Measurements from ENCODE around the gene COMP. TPM values are rescaled to one million over a fixed set of nuclear protein-coding genes. Genes with fewer than 3 reads are reported as not detected.
A peak's percentile ranks its signal among the peaks of the same experiment; 100 is the strongest.

Gene COMP
- total RNA-seq, 1 donor from 2014 or later: 5.0 TPM

- Histone ChIP-seq H3K4me1 (peaks cover 10 to 27% of the 10 kb centered on the region in 2 donors), H3K27ac (no peak overlapping the region), H3K36me3 (no peaks in the 10 kb centered on the region), H3K9me3 (no peaks in the 10 kb centered on the region), H3K4me3 (no peak overlapping the region), H3K27me3 (peaks cover 32% of the 10 kb centered on the region)
- DNase-seq (ENCODE audit: low spot score in 2 of 2): no peak
- intact Hi-C loops (cut with DNase I): no loop called here
- TF ChIP-seq, protein P1, sequence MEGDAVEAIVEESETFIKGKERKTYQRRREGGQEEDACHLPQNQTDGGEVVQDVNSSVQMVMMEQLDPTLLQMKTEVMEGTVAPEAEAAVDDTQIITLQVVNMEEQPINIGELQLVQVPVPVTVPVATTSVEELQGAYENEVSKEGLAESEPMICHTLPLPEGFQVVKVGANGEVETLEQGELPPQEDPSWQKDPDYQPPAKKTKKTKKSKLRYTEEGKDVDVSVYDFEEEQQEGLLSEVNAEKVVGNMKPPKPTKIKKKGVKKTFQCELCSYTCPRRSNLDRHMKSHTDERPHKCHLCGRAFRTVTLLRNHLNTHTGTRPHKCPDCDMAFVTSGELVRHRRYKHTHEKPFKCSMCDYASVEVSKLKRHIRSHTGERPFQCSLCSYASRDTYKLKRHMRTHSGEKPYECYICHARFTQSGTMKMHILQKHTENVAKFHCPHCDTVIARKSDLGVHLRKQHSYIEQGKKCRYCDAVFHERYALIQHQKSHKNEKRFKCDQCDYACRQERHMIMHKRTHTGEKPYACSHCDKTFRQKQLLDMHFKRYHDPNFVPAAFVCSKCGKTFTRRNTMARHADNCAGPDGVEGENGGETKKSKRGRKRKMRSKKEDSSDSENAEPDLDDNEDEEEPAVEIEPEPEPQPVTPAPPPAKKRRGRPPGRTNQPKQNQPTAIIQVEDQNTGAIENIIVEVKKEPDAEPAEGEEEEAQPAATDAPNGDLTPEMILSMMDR (IDR thresholded peaks at IDR 0.05): no peak
These were observed 1.6 kb upstream of the COMP start for GRCh38 chr19:18792661-18793060.

GRCh38 chr19:18791315-18791678, 192 bp upstream of the COMP start:
- H3K9me3 ChIP-seq: no peaks in the 10 kb centered on the region
- TF ChIP-seq, protein P1 (IDR thresholded peaks at IDR 0.05): no peak
- peaks cover 43% of the 10 kb centered on the region for H3K27me3 ChIP-seq
- H3K4me1 ChIP-seq: peaks cover 13 to 27% of the 10 kb centered on the region in 2 donors
- no peak overlapping the region for H3K27ac ChIP-seq
- intact Hi-C loops (cut with DNase I): no loop called here
- DNase-seq (ENCODE audit: low spot score in 2 of 2): no peak
- peak overlapping the region in 1 of 2 donors; percentile 57 for H3K4me3 ChIP-seq
- no peaks in the 10 kb centered on the region for H3K36me3 ChIP-seq

DNA sequence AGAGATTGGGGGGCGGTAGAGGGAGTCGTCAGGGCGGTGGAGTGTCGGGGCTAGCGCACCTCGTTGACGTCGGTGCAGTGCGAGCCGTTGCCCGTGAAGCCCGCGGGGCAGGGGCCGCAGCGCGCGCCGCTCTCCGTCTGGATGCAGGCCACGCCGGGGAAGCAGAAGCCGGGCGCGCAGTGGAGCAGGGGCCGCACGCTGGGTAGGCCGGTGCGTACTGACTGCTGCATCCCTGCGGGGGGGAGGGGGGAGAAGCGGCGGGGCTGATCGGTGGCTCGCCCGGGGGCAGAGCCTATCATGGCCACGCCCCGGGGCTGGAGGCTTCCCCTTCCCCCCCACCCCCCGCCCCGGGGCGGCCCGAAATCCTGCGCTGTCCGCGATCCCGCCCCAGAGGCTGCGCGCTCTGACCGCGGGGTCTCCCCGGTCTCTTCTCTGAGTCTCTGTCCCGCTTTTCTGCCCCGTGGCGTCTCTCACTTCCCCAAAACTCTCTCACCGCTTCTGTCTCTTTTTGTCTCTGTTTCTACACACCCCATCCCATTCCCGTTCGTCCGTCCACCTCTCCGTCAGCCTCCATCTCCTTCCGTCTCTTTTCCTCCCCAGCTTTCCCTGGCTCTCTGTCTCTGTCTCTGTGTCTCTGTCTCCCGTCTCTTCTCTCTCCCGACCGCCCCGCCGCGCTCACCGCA, 1.1 kb downstream of the COMP start:
- H3K36me3 ChIP-seq: no peaks in the 10 kb centered on the region
- no peak overlapping the region for H3K27ac ChIP-seq
- intact Hi-C loops (cut with DNase I): no loop called here
- peaks cover 43% of the 10 kb centered on the region for H3K27me3 ChIP-seq
- H3K4me3 ChIP-seq: peak overlapping the region; percentile 21 to 57
- peaks cover 13 to 21% of the 10 kb centered on the region in 2 donors for H3K4me1 ChIP-seq
- no peaks in the 10 kb centered on the region for H3K9me3 ChIP-seq
- DNase-seq (ENCODE audit: low spot score in 2 of 2): no peak
- TF ChIP-seq, protein P1 (IDR thresholded peaks at IDR 0.05): no peak

- intact Hi-C loops (cut with DNase I): no loop called here
- Histone ChIP-seq H3K4me3 (peak overlapping the region; percentile 21 to 57), H3K36me3 (no peaks in the 10 kb centered on the region), H3K4me1 (peaks cover 13 to 21% of the 10 kb centered on the region in 2 donors), H3K27me3 (peaks cover 43% of the 10 kb centered on the region), H3K9me3 (no peaks in the 10 kb centered on the region), H3K27ac (no peak overlapping the region)
- TF ChIP-seq, protein P1 (IDR thresholded peaks at IDR 0.05): no peak
- no peak for DNase-seq (ENCODE audit: low spot score in 2 of 2)
These were observed 1.7 kb downstream of the COMP start for GRCh38 chr19:18789422-18789869.

GRCh38 chr19:18788529-18789421, 2.3 kb downstream of the COMP start:
- intact Hi-C loops (cut with DNase I): no loop called here
- H3K9me3 ChIP-seq: no peaks in the 10 kb centered on the region
- H3K4me3 ChIP-seq: peak overlapping the region in 1 of 2 donors; percentile 57
- peaks cover 13 to 21% of the 10 kb centered on the region in 2 donors for H3K4me1 ChIP-seq
- DNase-seq (ENCODE audit: low spot score in 2 of 2): no peak
- H3K27ac ChIP-seq: no peak overlapping the region
- H3K27me3 ChIP-seq: peaks cover 43% of the 10 kb centered on the region
- H3K36me3 ChIP-seq: no peaks in the 10 kb centered on the region
- TF ChIP-seq, protein P1 (IDR thresholded peaks at IDR 0.05): no peak
